Mesendoderm (in vitro differentiated cells): ENCODE measurements around the gene FKBP3.

Source experiments
- DNase-seq: peaks from one replicate; pipeline ENCODE4 v3.0.0; 2013
- H2AK5ac ChIP-seq: 2 replicates; pipeline ENCODE4 v1.6.1; 2013; ENCODE audit warnings: low read length, inconsistent platforms
- H2BK120ac ChIP-seq: 2 replicates; pipeline ENCODE4 v1.6.1; 2013; ENCODE audit warnings: low read depth, mild to moderate bottlenecking, low read length, moderate library complexity, mixed read lengths
- H2BK15ac ChIP-seq: replicated peaks from 2 replicates; pipeline ENCODE4 v1.6.1; 2013; ENCODE audit warnings: low read depth, mild to moderate bottlenecking, moderate library complexity
- H2BK5ac ChIP-seq: 2 replicates; pipeline ENCODE4 v1.6.1; 2013; ENCODE audit warnings: low read length, inconsistent platforms
- H3K18ac ChIP-seq: 2 replicates; pipeline ENCODE4 v1.6.1; 2013; ENCODE audit warnings: mild to moderate bottlenecking, low read length, mixed read lengths
- H3K23ac ChIP-seq: one replicate; pipeline ENCODE4 v1.6.1; 2013; ENCODE audit warnings: low read length
- H3K27ac ChIP-seq: 2 replicates; pipeline ENCODE4 v1.5.1; 2013; ENCODE audit warnings: low read depth, mild to moderate bottlenecking, inconsistent platforms, low read length, moderate library complexity
- H3K27me3 ChIP-seq: 2 replicates; pipeline ENCODE4 v1.6.1; 2013; ENCODE audit warnings: low read length, control low read depth, mild to moderate bottlenecking, inconsistent platforms; ENCODE audit not compliant: insufficient read depth, poor library complexity
- H3K36me3 ChIP-seq: 2 replicates; pipeline ENCODE4 v1.6.1; 2013; ENCODE audit warnings: low read length, inconsistent platforms; ENCODE audit not compliant: control insufficient read depth, insufficient read depth
- H3K4ac ChIP-seq: one replicate; pipeline ENCODE4 v1.6.1; 2013; ENCODE audit warnings: low read depth, mild to moderate bottlenecking, low read length, moderate library complexity
- H3K4me1 ChIP-seq: 2 replicates; pipeline ENCODE4 v1.6.1; 2013; ENCODE audit warnings: low read depth, low read length, inconsistent platforms; ENCODE audit not compliant: control insufficient read depth
- H3K4me2 ChIP-seq: 2 replicates; pipeline ENCODE4 v1.6.1; 2013; ENCODE audit warnings: low read length
- H3K4me3 ChIP-seq: 2 replicates; pipeline ENCODE4 v1.5.1; 2013; ENCODE audit warnings: mild to moderate bottlenecking, low read length
- H3K56ac ChIP-seq: one replicate; pipeline ENCODE4 v1.6.1; 2013; ENCODE audit warnings: low read length
- H3K79me1 ChIP-seq: 2 replicates; pipeline ENCODE4 v1.6.1; 2013; ENCODE audit warnings: low read length, inconsistent platforms
- H3K79me2 ChIP-seq: 2 replicates; pipeline ENCODE4 v1.6.1; 2013; ENCODE audit warnings: mild to moderate bottlenecking, low read length; ENCODE audit not compliant: control insufficient read depth, insufficient read depth
- H3K9ac ChIP-seq: 2 replicates; pipeline ENCODE4 v1.6.1; 2013; ENCODE audit warnings: low read length, inconsistent platforms
- H4K5ac ChIP-seq: one replicate; pipeline ENCODE4 v1.6.1; 2013; ENCODE audit warnings: low read length
- H4K8ac ChIP-seq: one replicate; pipeline ENCODE4 v1.6.1; 2013; ENCODE audit warnings: low read depth, mild to moderate bottlenecking, control low read depth, low read length, moderate library complexity
- WGBS: extraction: QIAGEN DNeasy Blood & Tissue Kit; methylation state at CpG from one replicate; pipeline ENCODE4 v1.1.7; 2013; ENCODE audit warnings: low lambda C conversion rate, missing lambda C conversion rate; ENCODE audit not compliant: insufficient coverage; ENCODE audit errors: extremely low coverage; 5-methylcytosine and 5-hydroxymethylcytosine counted together

The FKBP3 gene

GRCh38 chr14:45091710-45092109 lies 42.6 kb downstream of the FKBP3 start:
- Histone ChIP-seq H3K4me2 (no peak overlapping the region), H2AK5ac (no peak overlapping the region), H3K4me3 (no peak overlapping the region), H3K4me1 (no peaks in the 10 kb centered on the region), H3K9ac (no peak overlapping the region), H3K56ac (no peak overlapping the region), H4K8ac (no peak overlapping the region), H2BK120ac (no peak overlapping the region), H2BK15ac (no peak overlapping the region), H3K18ac (no peak overlapping the region), H3K23ac (no peak overlapping the region), H3K79me1 (peaks cover 10% of the 10 kb centered on the region), H3K4ac (no peak overlapping the region), H3K36me3 (peaks cover 4% of the 10 kb centered on the region), H2BK5ac (no peak overlapping the region), H3K79me2 (peaks cover 44% of the 10 kb centered on the region), H4K5ac (no peak overlapping the region), H3K27me3 (no peaks in the 10 kb centered on the region), H3K27ac (no peak overlapping the region)
- no peak for DNase-seq
- no CpG with 5 or more reads among the region's 2 CpGs for WGBS

- H3K27me3 ChIP-seq = no peaks in the 10 kb centered on the region
- H3K4me1 ChIP-seq = no peaks in the 10 kb centered on the region
- no peak overlapping the region for H4K5ac ChIP-seq
- DNase-seq = peak; percentile 8
- H3K9ac ChIP-seq = no peak overlapping the region
- no peak overlapping the region for H3K4me2 ChIP-seq
- no peak overlapping the region for H2AK5ac ChIP-seq
- H3K23ac ChIP-seq = no peak overlapping the region
- WGBS = no CpG with 5 or more reads among the region's 1 CpG
- no peak overlapping the region for H3K4ac ChIP-seq
- H3K36me3 ChIP-seq = no peaks in the 10 kb centered on the region
- no peak overlapping the region for H3K18ac ChIP-seq
- H3K79me1 ChIP-seq = peaks cover 5% of the 10 kb centered on the region
- no peak overlapping the region for H3K4me3 ChIP-seq
- no peak overlapping the region for H2BK15ac ChIP-seq
- no peak overlapping the region for H3K27ac ChIP-seq
- no peak overlapping the region for H2BK5ac ChIP-seq
- H3K56ac ChIP-seq = no peak overlapping the region
- peak overlapping the region; percentile 28 for H4K8ac ChIP-seq
- H2BK120ac ChIP-seq = no peak overlapping the region
- H3K79me2 ChIP-seq = peaks cover 60% of the 10 kb centered on the region
These were observed 44.5 kb downstream of the FKBP3 start for GRCh38 chr14:45089813-45090212.

GRCh38 chr14:45084946-45085346 lies 49.3 kb downstream of the FKBP3 start:
- no peak overlapping the region for H3K18ac ChIP-seq
- no peak for DNase-seq
- H3K56ac ChIP-seq = peak overlapping the region; percentile 35
- H2AK5ac ChIP-seq = no peak overlapping the region
- no peak overlapping the region for H2BK5ac ChIP-seq
- H3K79me2 ChIP-seq = peaks cover 51% of the 10 kb centered on the region
- H3K4ac ChIP-seq = no peak overlapping the region
- WGBS = no CpG with 5 or more reads among the region's 4 CpGs
- H4K5ac ChIP-seq = no peak overlapping the region
- H3K4me3 ChIP-seq = peak overlapping the region; percentile 31
- H3K4me2 ChIP-seq = peak overlapping the region; percentile 45
- no peak overlapping the region for H2BK120ac ChIP-seq
- no peak overlapping the region for H3K23ac ChIP-seq
- H3K79me1 ChIP-seq = no peaks in the 10 kb centered on the region
- no peaks in the 10 kb centered on the region for H3K27me3 ChIP-seq
- no peak overlapping the region for H2BK15ac ChIP-seq
- peak overlapping the region; percentile 76 for H3K9ac ChIP-seq
- H3K27ac ChIP-seq = no peak overlapping the region
- no peak overlapping the region for H4K8ac ChIP-seq
- no peaks in the 10 kb centered on the region for H3K4me1 ChIP-seq
- no peaks in the 10 kb centered on the region for H3K36me3 ChIP-seq

DNA sequence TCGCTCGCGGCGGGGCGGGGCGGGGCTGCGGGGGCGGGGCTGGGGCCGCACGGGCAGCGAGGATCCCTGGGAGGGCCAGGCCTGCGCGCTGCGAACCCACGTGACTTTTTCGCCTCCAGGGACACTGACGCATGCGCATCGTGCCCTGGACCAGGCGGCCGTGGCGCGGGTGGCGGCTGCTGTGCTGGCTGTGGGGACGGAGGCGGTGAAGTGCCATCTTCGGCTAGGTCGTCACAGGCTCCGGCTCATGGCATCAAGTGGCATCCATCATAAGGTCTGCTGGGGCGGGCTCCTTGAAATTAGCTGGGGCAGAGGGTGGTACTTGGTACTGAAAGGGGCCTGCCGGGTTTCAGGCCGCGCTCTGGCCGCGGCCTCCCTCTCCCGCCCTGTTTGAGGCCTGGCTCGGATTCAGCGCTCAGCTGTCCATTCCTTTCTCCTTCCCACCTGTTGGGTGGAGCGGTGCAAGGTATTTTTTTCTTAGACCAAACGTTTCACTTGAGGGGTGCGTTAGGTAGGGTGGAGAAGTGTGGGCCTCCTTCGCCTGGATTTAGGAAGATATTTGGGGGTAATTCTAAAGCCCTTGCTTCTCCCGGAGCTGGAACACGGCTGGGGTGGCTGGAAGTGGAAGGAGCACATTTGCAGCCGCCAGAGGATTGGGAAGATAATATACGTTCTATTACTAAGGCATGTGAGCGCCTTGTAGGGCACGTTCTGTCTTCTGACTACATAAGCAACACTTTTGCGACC lies 50.1 kb downstream of the FKBP3 start, which contains the start of gene PRPF39:
TSS of gene PRPF39 (plus strand) at position 141 of the 747 bp plus-strand sequence. CDS start 11,124 bp downstream, outside the sequence.
- no peaks in the 10 kb centered on the region for H3K27me3 ChIP-seq
- peak; percentile 96 for DNase-seq
- H3K36me3 ChIP-seq = no peaks in the 10 kb centered on the region
- H3K4ac ChIP-seq = peak within 1 kb of the TSS; percentile 45
- peak within 1 kb of the TSS; percentile 76 for H3K9ac ChIP-seq
- peaks cover 46% of the 10 kb centered on the region for H3K79me2 ChIP-seq
- H2BK15ac ChIP-seq = no peak within 1 kb of the TSS
- H2BK120ac ChIP-seq = peak within 1 kb of the TSS; percentile 61
- H2AK5ac ChIP-seq = no peak within 1 kb of the TSS
- H3K4me3 ChIP-seq = peak within 1 kb of the TSS; percentile 90
- peak within 1 kb of the TSS; percentile 82 for H3K56ac ChIP-seq
- no peak within 1 kb of the TSS for H4K5ac ChIP-seq
- WGBS = no CpG with 5 or more reads among the region's 49 CpGs
- H2BK5ac ChIP-seq = peak within 1 kb of the TSS; percentile 17
- peak within 1 kb of the TSS; percentile 49 for H3K4me2 ChIP-seq
- peak within 1 kb of the TSS; percentile 35 for H3K18ac ChIP-seq
- H3K27ac ChIP-seq = peak within 1 kb of the TSS; percentile 40
- no peak within 1 kb of the TSS for H3K23ac ChIP-seq
- peak within 1 kb of the TSS; percentile 16 for H4K8ac ChIP-seq
- no peaks in the 10 kb centered on the region for H3K4me1 ChIP-seq
- no peaks in the 10 kb centered on the region for H3K79me1 ChIP-seq

GRCh38 chr14:45083617-45083975 lies 50.7 kb downstream of the FKBP3 start:
- peak overlapping the region; percentile 6 for H3K18ac ChIP-seq
- H2BK5ac ChIP-seq = no peak overlapping the region
- H3K79me1 ChIP-seq = no peaks in the 10 kb centered on the region
- H2AK5ac ChIP-seq = no peak overlapping the region
- H2BK120ac ChIP-seq = peak overlapping the region; percentile 61
- no CpG with 5 or more reads among the region's 10 CpGs for WGBS
- no peak for DNase-seq
- no peak overlapping the region for H4K5ac ChIP-seq
- H3K27me3 ChIP-seq = no peaks in the 10 kb centered on the region
- H3K27ac ChIP-seq = no peak overlapping the region
- peak overlapping the region; percentile 74 for H3K56ac ChIP-seq
- no peak overlapping the region for H3K4ac ChIP-seq
- peak overlapping the region; percentile 49 for H3K4me2 ChIP-seq
- peaks cover 40% of the 10 kb centered on the region for H3K79me2 ChIP-seq
- no peak overlapping the region for H3K23ac ChIP-seq
- H3K4me1 ChIP-seq = no peaks in the 10 kb centered on the region
- no peak overlapping the region for H2BK15ac ChIP-seq
- no peak overlapping the region for H3K4me3 ChIP-seq
- H3K9ac ChIP-seq = peak overlapping the region; percentile 72
- H3K36me3 ChIP-seq = no peaks in the 10 kb centered on the region
- peak overlapping the region; percentile 16 for H4K8ac ChIP-seq
